K562 (cell line): ENCODE data around the gene GALNT17. TPM values are rescaled to one million over a fixed set of nuclear protein-coding genes. Genes with fewer than 3 reads are reported as not detected.

Source experiments
- ATAC-seq: fragments of 200-7000 bp; cut with Tn5 transposase; 3 replicates; pipeline ENCODE4 v1.9.1; 2020; ENCODE audit warnings: moderate library complexity
- BruUV-seq: library from RNA; stranded (reverse); fragments of 400-500 nt; replicated peaks from 2 replicates; lab custom pipeline; 2021; lab: Mats Ljungman, UMichigan
- CTCF ChIA-PET: fragments of 300-600 bp; formaldehyde crosslinking; extraction: SDS; loops from one replicate; lab custom pipeline; 2021; ENCODE audit warnings: low intra/inter-chr PET ratio; lab: Yijun Ruan, JAX
- POLR2A ChIA-PET: fragments of 300-600, 350-650 bp; sonication (Branson Sonifier 250); formaldehyde crosslinking; extraction: SDS; loops from one replicate; lab custom pipeline; 2021; ENCODE audit warnings: antibody characterized with exemption, inconsistent platforms; lab: Yijun Ruan, JAX
- DNase-seq, 4 experiments: peaks; one replicate each; pipeline versions ENCODE4 v3.0.0 to v3.0.0-alpha.2; 2011 to 2018; ENCODE audit warnings: low spot score in 3 of 4, mixed read lengths in 3 of 4; ENCODE audit errors: extremely low read depth in 1 of 4
- FAIRE-seq: peaks from 2 replicates; lab custom pipeline; 2011; peaks lifted over from hg19 to GRCh38; lab: Jason Lieb, UNC
- H2AFZ ChIP-seq: 2 replicates; pipeline ENCODE4 v1.6.0; 2011; ENCODE audit warnings: low read depth, low read length, control low read depth, inconsistent platforms
- H3K27ac ChIP-seq: fragments of 200-600 bp; 3 replicates; pipeline ENCODE4 v1.8.0; 2011; ENCODE audit warnings: low read depth, mild to moderate bottlenecking, control low read depth, inconsistent platforms, low read length, moderate library complexity, mixed read lengths; ENCODE audit errors: extremely low read depth
- H3K27me3 ChIP-seq, 2 experiments: fragments of 300-600 bp in 1 of 2; 2 replicates in 1 of 2; 3 replicates in 1 of 2; pipeline versions ENCODE4 v1.6.0 to v1.8.0; 2011; ENCODE audit warnings: inconsistent platforms in 2 of 2, low read length in 2 of 2, mild to moderate bottlenecking in 1 of 2, mixed read lengths in 1 of 2, moderate library complexity in 1 of 2; ENCODE audit not compliant: control insufficient read depth in 2 of 2, insufficient read depth in 2 of 2
- H3K36me3 ChIP-seq: fragments of 300-600 bp; 3 replicates; pipeline ENCODE4 v1.8.0; 2011; ENCODE audit warnings: mild to moderate bottlenecking, low read length, inconsistent platforms; ENCODE audit not compliant: control insufficient read depth, insufficient read depth
- H3K4me1 ChIP-seq, 2 experiments: fragments of 200-600 bp in 1 of 2; replicated peaks in 1 of 2; 2 replicates in 1 of 2; 3 replicates in 1 of 2; pipeline versions ENCODE4 v1.5.1 to v1.8.0; 2011; ENCODE audit warnings: inconsistent platforms in 2 of 2, low read length in 2 of 2, mild to moderate bottlenecking in 1 of 2, mixed read lengths in 1 of 2, moderate library complexity in 1 of 2; ENCODE audit not compliant: control insufficient read depth in 2 of 2, insufficient read depth in 2 of 2
- H3K4me2 ChIP-seq: 2 replicates; pipeline ENCODE4 v1.6.1; 2011; ENCODE audit warnings: low read length, control low read depth, inconsistent platforms, mixed read lengths; ENCODE audit not compliant: insufficient read depth
- H3K4me3 ChIP-seq: fragments of 200-600 bp; sonication (generic), shearing (Covaris generic); 2 replicates; pipeline ENCODE4 v1.5.1; 2016; ENCODE audit warnings: control low read depth, inconsistent platforms
- H3K79me2 ChIP-seq: fragments of 200-600 bp; 3 replicates; pipeline ENCODE4 v1.8.0; 2011; ENCODE audit warnings: low read length, inconsistent platforms; ENCODE audit not compliant: control insufficient read depth, insufficient read depth
- H3K9ac ChIP-seq, 2 experiments: 2 replicates each; pipeline versions ENCODE4 v1.6.0 to v1.6.1; 2011; ENCODE audit warnings: low read depth in 2 of 2, low read length in 2 of 2, control low read depth in 1 of 2, inconsistent platforms in 1 of 2, mild to moderate bottlenecking in 1 of 2, mixed read lengths in 1 of 2; ENCODE audit not compliant: insufficient read depth in 1 of 2
- H3K9me1 ChIP-seq: one replicate; pipeline ENCODE4 v1.6.0; 2011; ENCODE audit warnings: inconsistent platforms, mild to moderate bottlenecking, low read length, moderate library complexity; ENCODE audit not compliant: control insufficient read depth, insufficient read depth
- H3K9me3 ChIP-seq: replicated peaks from 2 replicates; pipeline ENCODE4 v1.5.1; 2011; ENCODE audit warnings: low read depth, low read length, inconsistent platforms; ENCODE audit not compliant: control insufficient read depth, insufficient read depth
- H4K20me1 ChIP-seq: replicated peaks from 2 replicates; pipeline ENCODE4 v1.6.1; 2011; ENCODE audit warnings: low read length, inconsistent platforms, mixed read lengths; ENCODE audit not compliant: control insufficient read depth, insufficient read depth
- CTCFL ChIP-seq: IDR thresholded peaks from 2 replicates; pipeline ENCODE4 v1.6.1; 2011; ENCODE audit warnings: borderline replicate concordance, low read depth, mild to moderate bottlenecking, moderate library complexity, low read length; ENCODE audit not compliant: insufficient read depth, poor library complexity, severe bottlenecking
- ESRRA ChIP-seq: fragments of 450-650 bp; IDR thresholded peaks from 2 replicates; pipeline ENCODE4 v1.6.1; 2014; ENCODE audit warnings: low read depth, mild to moderate bottlenecking, moderate library complexity, borderline replicate concordance
- GTF2A2 ChIP-seq: IDR thresholded peaks from 2 replicates; pipeline ENCODE4 v1.6.1; 2016; ENCODE audit warnings: mild to moderate bottlenecking, missing genetic modification characterization, missing compliant biosample characterization
- GTF2E2 ChIP-seq: fragments of 200-800 bp; sonication (Bioruptor generic); IDR thresholded peaks from 2 replicates; pipeline ENCODE4 v1.6.1; 2016; ENCODE audit warnings: missing genetic modification characterization, missing compliant biosample characterization
- MITF ChIP-seq: IDR thresholded peaks from 2 replicates; pipeline ENCODE4 v1.6.1; 2014; ENCODE audit warnings: antibody characterized with exemption
- NFIX ChIP-seq: fragments of 250-450 bp; sonication (Bioruptor Pico); IDR thresholded peaks from 2 replicates; pipeline ENCODE4 v1.4.0; 2020; ENCODE audit warnings: low read depth, mild to moderate bottlenecking, moderate library complexity
- PATZ1 ChIP-seq: fragments of 250-450 bp; sonication (Bioruptor Pico); IDR thresholded peaks from 2 replicates; pipeline ENCODE4 v1.5.0; 2020; ENCODE audit warnings: mild to moderate bottlenecking, borderline replicate concordance
- TARDBP ChIP-seq: fragments of 450-650 bp; IDR thresholded peaks from 2 replicates; pipeline ENCODE4 v1.6.1; 2016
- TEAD4 ChIP-seq, 2 experiments: sonication (generic) in 1 of 2; formaldehyde crosslinking in 1 of 2; IDR thresholded peaks; 2 replicates each; pipeline versions ENCODE4 v1.6.1 to v1.8.0; 2012 to 2022; ENCODE audit warnings: borderline replicate concordance in 1 of 2, inconsistent platforms in 1 of 2, low read length in 1 of 2, mild to moderate bottlenecking in 1 of 2, missing genetic modification reagents in 1 of 2
- WGBS: fragments of 100-300 bp; shearing (Covaris generic); methylation state at CpG from one replicate; pipeline ENCODE4 v1.1.6; 2016; ENCODE audit warnings: low coverage, mixed read lengths; ENCODE audit not compliant: insufficient coverage; ENCODE audit errors: missing lambda C conversion rate; 5-methylcytosine and 5-hydroxymethylcytosine counted together
- in situ Hi-C: fragments of 300-500 bp; cut with MboI; formaldehyde crosslinking; loops from 4 replicates; pipeline ENCODE4 v1.15.0; 2018; ENCODE audit warnings: inconsistent platforms, mixed read lengths
- intact Hi-C: fragments of 100-400 bp; cut with micrococcal nuclease; formaldehyde crosslinking; loops from 2 replicates; pipeline ENCODE4 v1.14.2; 2022
- polyA plus RNA-seq, 8 experiments: library from polyadenylated mRNA; depleted of rRNA in 4 of 8; stranded (reverse) in 5 of 8; unstranded in 3 of 8; fragments of >200 nt; fragmentation: Nextera tagmentation in 2 of 8; fragmentation: Illumina TruSeq in 1 of 8; extraction: Ambion mirVana in 2 of 8; extraction: Trizol in 1 of 8; gene quantifications; 2 replicates each; pipeline versions ENCODE4 v1.2.1 to v1.2.3, GENCODE V29; 2011 to 2014; ENCODE audit warnings: inconsistent platforms in 1 of 8, missing spikeins in 1 of 8
- total RNA-seq, 7 experiments: library from RNA; depleted of rRNA in 6 of 7; stranded (reverse); fragments of >200 nt in 6 of 7; fragmentation: Illumina TruSeq in 2 of 7; extraction: Trizol in 2 of 7; gene quantifications; 2 replicates each; pipeline versions ENCODE4 v1.2.1 to v1.2.3, GENCODE V29; 2011 to 2021; ENCODE audit warnings: low replicate concordance in 1 of 7

GALNT17 gene
- total and polyA plus RNA-seq, 9 of the 15 experiments (the other 6 are each of a cell fraction or from before 2014, with no cell fraction given) = not detected

GRCh38 chr7:71229699-71230098 is 97.8 kb downstream of the GALNT17 start:
- in situ Hi-C loops (no loop called here), intact Hi-C loops (no loop called here)
- no peak overlapping the region for H3K27ac ChIP-seq
- DNase-seq = no peak
- H3K4me3 ChIP-seq = no peak overlapping the region
- ChIA-PET CTCF (no interaction called here), POLR2A (interaction anchor here (0.6 kb wide), 1 partner anchor 326 kb away, joined by 3 read pairs; no protein-coding TSS in a partner anchor)
- H3K4me2 ChIP-seq = no peak overlapping the region
- 14% methylated on average over 5 of the region's 6 CpGs for WGBS
- no peak overlapping the region for H2AFZ ChIP-seq
- H3K36me3 ChIP-seq = no peaks in the 10 kb centered on the region
- H3K9ac ChIP-seq = no peak overlapping the region
- no peaks in the 10 kb centered on the region for H3K4me1 ChIP-seq
- no TSS peak for BruUV-seq
- ATAC-seq = peak; percentile 54
- peaks cover 3 to 5% of the 10 kb centered on the region in 2 experiments; a peak in 3 of 5 replicates for H3K27me3 ChIP-seq
- H3K9me3 ChIP-seq = no peaks in the 10 kb centered on the region
- no peaks in the 10 kb centered on the region for H4K20me1 ChIP-seq
- no peaks in the 10 kb centered on the region for H3K9me1 ChIP-seq
- no peaks in the 10 kb centered on the region for H3K79me2 ChIP-seq
- no peak for FAIRE-seq
- TF ChIP-seq ESRRA = no peak
- no peak for TF ChIP-seq PATZ1 (CRISPR knock-in tag)
- no peak for TF ChIP-seq NFIX (CRISPR knock-in tag)
- TF ChIP-seq GTF2E2 (tag) = no peak
- no peak for TF ChIP-seq TEAD4 (IDR thresholded peaks at IDR 0.05; ENCODE audit: low read length)
- no peak for TF ChIP-seq TEAD4 (CRISPR knock-in tag; IDR thresholded peaks at IDR 0.05; ENCODE audit: borderline replicate concordance)
- TF ChIP-seq CTCFL = no peak
- no peak for TF ChIP-seq GTF2A2 (tag)
- TF ChIP-seq TARDBP = no peak
- no peak for TF ChIP-seq MITF
- TF ChIP-seq, all 486 proteins: peak for 0
